ENCODE results near the gene ANKRD33B. TPM values are rescaled to one million over a fixed set of nuclear protein-coding genes. Genes with fewer than 3 reads are reported as not detected.

The ANKRD33B gene
- total RNA-seq, 1 experiment from 2014 or later, result 6.9 TPM

DNA sequence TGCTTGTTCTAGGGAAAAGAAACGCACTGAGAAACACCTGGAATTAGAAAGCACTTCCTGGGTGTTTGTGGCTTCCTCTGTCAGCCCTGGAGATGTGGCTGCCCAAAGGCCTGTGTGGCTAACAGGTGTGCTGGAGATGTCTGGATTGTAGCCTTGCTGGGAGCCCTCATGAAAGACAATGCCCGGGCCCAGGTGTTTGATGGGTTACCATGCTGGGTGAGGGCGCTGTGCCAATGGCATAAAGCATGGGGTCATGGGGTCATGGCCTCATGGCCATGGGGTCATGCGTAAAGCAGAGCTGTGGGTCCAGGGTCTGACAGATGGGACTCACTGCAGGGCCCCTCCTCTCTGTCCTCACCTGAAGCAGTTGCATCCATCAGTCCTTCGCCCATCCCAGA lies 21.6 kb downstream of the ANKRD33B start:
- Mint-ChIP-seq H3K4me3 (no peak overlapping the region), H3K36me3 (ENCODE audit: insufficient read depth in 1 of 3, low read depth in 3 of 3) (no peaks in the 10 kb centered on the region; a peak in 1 of 7 replicates), H3K4me1 (peaks cover 37 to 40% of the 10 kb centered on the region in 2 experiments), H3K9me3 (peaks cover 0 to 4% of the 10 kb centered on the region in 2 experiments; a peak in 1 of 5 replicates), H3K27me3 (ENCODE audit: low read depth) (peaks cover 14% of the 10 kb centered on the region), H3K27ac (no peak overlapping the region)
- no peak overlapping the region for H4K8ac ChIP-seq (replicated peaks; ENCODE audit: insufficient read length, low read depth, low read length)
- H3K9me3 ChIP-seq (ENCODE audit: control insufficient read depth, low read depth, low read length), result no peaks in the 10 kb centered on the region
- no peak overlapping the region for H4K5ac ChIP-seq (ENCODE audit: insufficient read length, low read depth, low read length)
- H2BK20ac ChIP-seq (ENCODE audit: low read depth, low read length, poor library complexity, severe bottlenecking), result no peak overlapping the region
- no peak overlapping the region for H3K4me2 ChIP-seq (ENCODE audit: insufficient read depth, insufficient read length, low read length)
- no peak overlapping the region for H3K27ac ChIP-seq (ENCODE audit: insufficient read length, low read depth, low read length)
- H3K23ac ChIP-seq (ENCODE audit: insufficient read length, low read depth, low read length), result no peak overlapping the region
- H3K79me2 ChIP-seq (ENCODE audit: insufficient read depth, low read length), result no peaks in the 10 kb centered on the region; the same call in 1 of the 2 replicates
- H2BK5ac ChIP-seq (ENCODE audit: insufficient read length, low read length), result no peak overlapping the region
- H3K4ac ChIP-seq (ENCODE audit: low read depth, low read length), result no peak overlapping the region
- no CpG with 5 or more reads among the region's 5 CpGs for WGBS (ENCODE audit: extremely low coverage, insufficient read length, low lambda C conversion rate)
- H2AFZ ChIP-seq (ENCODE audit: low read length), result no peak overlapping the region
- no peaks in the 10 kb centered on the region for H3K27me3 ChIP-seq (ENCODE audit: insufficient read depth, low read length)
- H2BK120ac ChIP-seq (ENCODE audit: low read depth, low read length, poor library complexity, severe bottlenecking), result no peak overlapping the region
- H3K18ac ChIP-seq (ENCODE audit: insufficient read length, low read depth, low read length), result no peak overlapping the region
- H4K91ac ChIP-seq (ENCODE audit: insufficient read length, low read depth, low read length), result no peak overlapping the region
- no peak overlapping the region; the same call in 1 of the 2 replicates for H3K14ac ChIP-seq (ENCODE audit: insufficient read depth, low read length)
- no peak for DNase-seq
- H3K4me1 ChIP-seq (ENCODE audit: insufficient read depth, low read length), result peaks cover 7% of the 10 kb centered on the region; the same call in 1 of the 2 replicates
- no peak overlapping the region for H3K56ac ChIP-seq (ENCODE audit: insufficient read length, low read depth, low read length)
- H2BK15ac ChIP-seq (ENCODE audit: low read depth, low read length), result no peak overlapping the region
- H2BK12ac ChIP-seq (ENCODE audit: insufficient read length, low read depth, low read length), result no peak overlapping the region
- no peaks in the 10 kb centered on the region for H3K79me1 ChIP-seq (ENCODE audit: insufficient read depth, low read depth, low read length, poor library complexity, severe bottlenecking)
- no peaks in the 10 kb centered on the region for H3K23me2 ChIP-seq (ENCODE audit: insufficient read length, low read depth, low read length, poor library complexity, severe bottlenecking)
- TF ChIP-seq, protein P1, sequence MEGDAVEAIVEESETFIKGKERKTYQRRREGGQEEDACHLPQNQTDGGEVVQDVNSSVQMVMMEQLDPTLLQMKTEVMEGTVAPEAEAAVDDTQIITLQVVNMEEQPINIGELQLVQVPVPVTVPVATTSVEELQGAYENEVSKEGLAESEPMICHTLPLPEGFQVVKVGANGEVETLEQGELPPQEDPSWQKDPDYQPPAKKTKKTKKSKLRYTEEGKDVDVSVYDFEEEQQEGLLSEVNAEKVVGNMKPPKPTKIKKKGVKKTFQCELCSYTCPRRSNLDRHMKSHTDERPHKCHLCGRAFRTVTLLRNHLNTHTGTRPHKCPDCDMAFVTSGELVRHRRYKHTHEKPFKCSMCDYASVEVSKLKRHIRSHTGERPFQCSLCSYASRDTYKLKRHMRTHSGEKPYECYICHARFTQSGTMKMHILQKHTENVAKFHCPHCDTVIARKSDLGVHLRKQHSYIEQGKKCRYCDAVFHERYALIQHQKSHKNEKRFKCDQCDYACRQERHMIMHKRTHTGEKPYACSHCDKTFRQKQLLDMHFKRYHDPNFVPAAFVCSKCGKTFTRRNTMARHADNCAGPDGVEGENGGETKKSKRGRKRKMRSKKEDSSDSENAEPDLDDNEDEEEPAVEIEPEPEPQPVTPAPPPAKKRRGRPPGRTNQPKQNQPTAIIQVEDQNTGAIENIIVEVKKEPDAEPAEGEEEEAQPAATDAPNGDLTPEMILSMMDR (conservative IDR thresholded peaks at IDR 0.05), result no peak
- H4K20me1 ChIP-seq (ENCODE audit: control insufficient read depth, insufficient read depth, insufficient read length), result no peaks in the 10 kb centered on the region
- H3T11ph ChIP-seq (ENCODE audit: low read length), result no peak overlapping the region
- no peak overlapping the region for H3K9ac ChIP-seq (ENCODE audit: extremely low read depth, insufficient read length, low read length)
- no peak overlapping the region for H2AK5ac ChIP-seq (ENCODE audit: insufficient read length, low read length)
